Neutrophil (primary cell): ENCODE results near the gene TMA7B.

Experiments
- H3K27ac ChIP-seq: fragments of 200-600 bp; sonication (generic); 2 replicates; pipeline ENCODE4 v1.5.1; 2016; ENCODE audit warnings: mild to moderate bottlenecking, moderate library complexity
- H3K27me3 ChIP-seq: fragments of 200-600 bp; sonication (generic); 2 replicates; pipeline ENCODE4 v1.6.0; 2016; ENCODE audit warnings: mild to moderate bottlenecking
- H3K36me3 ChIP-seq: fragments of 200-600 bp; sonication (generic); 2 replicates; pipeline ENCODE4 v1.5.1; 2017
- H3K4me1 ChIP-seq, 2 experiments: fragments of 200-600 bp in 1 of 2; sonication (generic) in 1 of 2; 1 replicate in 1 of 2; 2 replicates in 1 of 2; pipeline versions ENCODE4 v1.5.1 to v1.6.1; 2013 to 2016; ENCODE audit warnings: low read depth in 1 of 2, low read length in 1 of 2, mild to moderate bottlenecking in 1 of 2, moderate library complexity in 1 of 2; ENCODE audit not compliant: control insufficient read depth in 1 of 2, insufficient read depth in 1 of 2
- H3K4me3 ChIP-seq, 2 experiments: fragments of 200-600 bp in 1 of 2; sonication (generic) in 1 of 2; 1 replicate in 1 of 2; 2 replicates in 1 of 2; pipeline ENCODE4 v1.5.1; 2013 to 2016; ENCODE audit warnings: low read depth in 1 of 2, low read length in 1 of 2, mild to moderate bottlenecking in 1 of 2, moderate library complexity in 1 of 2
- H3K9me3 ChIP-seq: fragments of 200-600 bp; sonication (generic); 2 replicates; pipeline ENCODE4 v1.5.1; 2016
- TF ChIP-seq, protein P1 (sequence below): fragments of 200-600 bp; sonication (generic); IDR thresholded peaks from 2 replicates; pipeline ENCODE4 v1.5.1; 2016; ENCODE audit warnings: antibody characterized with exemption

TMA7B gene

GRCh38 chr22:39970742-39971141, 10.5 kb downstream of the TMA7B start:
- peaks cover 18 to 21% of the 10 kb centered on the region in 2 experiments for H3K4me1 ChIP-seq
- peaks cover 82% of the 10 kb centered on the region for H3K27me3 ChIP-seq
- no peak overlapping the region for H3K27ac ChIP-seq
- H3K4me3 ChIP-seq, result no peak overlapping the region
- no peaks in the 10 kb centered on the region for H3K9me3 ChIP-seq
- H3K36me3 ChIP-seq, result no peaks in the 10 kb centered on the region
- TF ChIP-seq, protein P1, sequence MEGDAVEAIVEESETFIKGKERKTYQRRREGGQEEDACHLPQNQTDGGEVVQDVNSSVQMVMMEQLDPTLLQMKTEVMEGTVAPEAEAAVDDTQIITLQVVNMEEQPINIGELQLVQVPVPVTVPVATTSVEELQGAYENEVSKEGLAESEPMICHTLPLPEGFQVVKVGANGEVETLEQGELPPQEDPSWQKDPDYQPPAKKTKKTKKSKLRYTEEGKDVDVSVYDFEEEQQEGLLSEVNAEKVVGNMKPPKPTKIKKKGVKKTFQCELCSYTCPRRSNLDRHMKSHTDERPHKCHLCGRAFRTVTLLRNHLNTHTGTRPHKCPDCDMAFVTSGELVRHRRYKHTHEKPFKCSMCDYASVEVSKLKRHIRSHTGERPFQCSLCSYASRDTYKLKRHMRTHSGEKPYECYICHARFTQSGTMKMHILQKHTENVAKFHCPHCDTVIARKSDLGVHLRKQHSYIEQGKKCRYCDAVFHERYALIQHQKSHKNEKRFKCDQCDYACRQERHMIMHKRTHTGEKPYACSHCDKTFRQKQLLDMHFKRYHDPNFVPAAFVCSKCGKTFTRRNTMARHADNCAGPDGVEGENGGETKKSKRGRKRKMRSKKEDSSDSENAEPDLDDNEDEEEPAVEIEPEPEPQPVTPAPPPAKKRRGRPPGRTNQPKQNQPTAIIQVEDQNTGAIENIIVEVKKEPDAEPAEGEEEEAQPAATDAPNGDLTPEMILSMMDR, result no peak

GRCh38 chr22:39972641-39973040, 12.4 kb downstream of the TMA7B start:
- H3K36me3 ChIP-seq, result no peaks in the 10 kb centered on the region
- H3K27ac ChIP-seq, result no peak overlapping the region
- H3K4me3 ChIP-seq, result no peak overlapping the region
- H3K9me3 ChIP-seq, result no peaks in the 10 kb centered on the region
- peaks cover 0 to 2% of the 10 kb centered on the region in 2 experiments for H3K4me1 ChIP-seq
- peaks cover 94% of the 10 kb centered on the region for H3K27me3 ChIP-seq
- TF ChIP-seq, protein P1, result no peak

DNA sequence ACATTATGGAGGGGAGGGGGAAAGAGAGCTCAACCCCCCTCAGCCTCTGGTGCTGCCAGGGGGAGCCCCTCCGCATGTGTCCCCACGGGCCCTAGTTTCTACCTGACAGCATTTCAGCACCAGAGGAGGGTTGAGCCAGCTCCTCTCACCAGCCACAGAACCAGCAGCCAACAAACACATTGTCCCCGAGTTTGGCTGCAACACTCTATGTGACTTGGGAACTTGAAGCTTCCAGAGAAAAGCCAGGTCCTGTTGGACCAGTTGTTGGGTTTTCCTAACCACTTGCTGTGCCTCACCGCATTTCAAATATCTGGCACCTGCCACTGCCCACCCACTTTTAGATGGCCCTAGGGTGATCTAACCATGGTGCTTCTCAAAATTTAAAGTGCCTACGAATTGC, 13.5 kb downstream of the TMA7B start:
- Histone ChIP-seq H3K9me3 (no peaks in the 10 kb centered on the region), H3K4me3 (no peak overlapping the region), H3K27me3 (peaks cover 93% of the 10 kb centered on the region), H3K36me3 (no peaks in the 10 kb centered on the region), H3K27ac (no peak overlapping the region), H3K4me1 (no peaks in the 10 kb centered on the region)
- TF ChIP-seq, protein P1, result no peak

DNA sequence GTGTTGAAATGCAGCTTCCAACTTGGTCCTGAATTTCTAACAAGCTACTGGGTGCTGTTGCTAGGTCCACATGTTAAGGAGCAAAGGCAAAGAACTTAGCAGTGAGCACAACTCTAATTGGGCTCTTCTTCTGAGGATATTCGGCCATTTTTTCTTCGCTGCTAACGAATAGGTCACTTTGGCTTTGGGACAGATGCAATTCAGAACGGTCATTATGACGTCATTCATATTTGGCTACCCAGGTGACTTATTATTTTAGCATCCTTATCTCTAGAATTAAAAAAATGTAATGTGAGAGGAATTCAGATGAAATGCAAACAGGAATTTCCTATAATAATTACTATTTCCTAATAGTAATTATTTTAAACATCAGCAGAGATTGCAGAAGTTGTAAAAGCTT, 13.9 kb downstream of the TMA7B start:
- H3K27me3 ChIP-seq, result peaks cover 93% of the 10 kb centered on the region

DNA sequence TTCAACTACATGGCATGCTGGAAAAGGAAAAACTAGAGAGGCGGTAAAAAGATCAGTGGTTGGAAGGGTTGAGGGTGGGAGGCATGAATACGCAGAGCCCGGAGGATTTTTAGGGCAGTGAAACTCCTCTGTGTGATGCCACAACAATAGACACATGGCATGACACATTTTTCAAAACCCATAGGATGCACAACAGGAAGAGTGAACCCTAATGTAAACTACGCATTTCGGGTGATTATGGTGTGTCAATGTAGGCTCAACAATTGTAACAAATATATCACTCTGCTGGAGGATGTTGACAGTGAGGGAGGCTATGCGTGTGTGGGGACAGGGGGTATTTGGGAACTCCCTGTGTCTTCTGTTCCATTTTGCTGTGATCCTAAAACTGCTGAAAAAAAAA, 18.9 kb downstream of the TMA7B start:
- Histone ChIP-seq H3K36me3 (no peaks in the 10 kb centered on the region), H3K4me1 (no peaks in the 10 kb centered on the region), H3K9me3 (no peaks in the 10 kb centered on the region), H3K27ac (no peak overlapping the region), H3K4me3 (no peak overlapping the region), H3K27me3 (peaks cover 80% of the 10 kb centered on the region)
- TF ChIP-seq, protein P1, result no peak

More for the DNA sequence above, 13.9 kb downstream of the TMA7B start:
- H3K4me3 ChIP-seq, result no peak overlapping the region
- no peaks in the 10 kb centered on the region for H3K9me3 ChIP-seq
- no peaks in the 10 kb centered on the region for H3K4me1 ChIP-seq
- H3K27ac ChIP-seq, result no peak overlapping the region
- TF ChIP-seq, protein P1, result no peak
- H3K36me3 ChIP-seq, result no peaks in the 10 kb centered on the region

- no peak overlapping the region for H3K27ac ChIP-seq
- peaks cover 80% of the 10 kb centered on the region for H3K27me3 ChIP-seq
- H3K9me3 ChIP-seq, result no peaks in the 10 kb centered on the region
- H3K36me3 ChIP-seq, result no peaks in the 10 kb centered on the region
- no peak overlapping the region for H3K4me3 ChIP-seq
- TF ChIP-seq, protein P1, result no peak
- H3K4me1 ChIP-seq, result no peaks in the 10 kb centered on the region
These were observed 19.3 kb downstream of the TMA7B start for GRCh38 chr22:39979458-39979857.
